GM11168 (cell line): ENCODE results near the gene OSBPL7.

ENCODE experiments used
- in situ Hi-C: fragments of 300-500 bp; cut with MboI; formaldehyde crosslinking; loops from one replicate; pipeline ENCODE4 v1.12.0; 2022; ENCODE audit warnings: low sequenced_read_pairs; ENCODE audit not compliant: unreplicated experiment

Gene OSBPL7

GRCh38 chr17:47830396-47831002 is 8.9 kb upstream of the OSBPL7 start:
- in situ Hi-C loops: no loop called here

- in situ Hi-C loops: no loop called here
These were observed 8.3 kb upstream of the OSBPL7 start for GRCh38 chr17:47829870-47830269.

GRCh38 chr17:47823519-47823918 is 1.9 kb upstream of the OSBPL7 start:
- in situ Hi-C loops: no loop called here

GRCh38 chr17:47822785-47823184 is 1.2 kb upstream of the OSBPL7 start:
- in situ Hi-C loops: no loop called here

- in situ Hi-C loops: no loop called here
These were observed 567 bp downstream of the OSBPL7 start for GRCh38 chr17:47821031-47821423.

GRCh38 chr17:47820033-47820789 is 1.4 kb downstream of the OSBPL7 start:
- in situ Hi-C loops: no loop called here

GRCh38 chr17:47819475-47819874 is 2.1 kb downstream of the OSBPL7 start:
- in situ Hi-C loops: no loop called here

GRCh38 chr17:47818002-47818695 is 3.4 kb downstream of the OSBPL7 start:
- in situ Hi-C loops: no loop called here

GRCh38 chr17:47816947-47817346 is 4.6 kb downstream of the OSBPL7 start:
- in situ Hi-C loops: no loop called here

GRCh38 chr17:47816111-47816735 is 5.4 kb downstream of the OSBPL7 start:
- in situ Hi-C loops: no loop called here

GRCh38 chr17:47815106-47815918 is 6.3 kb downstream of the OSBPL7 start:
- in situ Hi-C loops: no loop called here

GRCh38 chr17:47813512-47814031 is 8.0 kb downstream of the OSBPL7 start:
- in situ Hi-C loops: no loop called here

- in situ Hi-C loops: no loop called here
These were observed 8.5 kb downstream of the OSBPL7 start for GRCh38 chr17:47813077-47813476.

GRCh38 chr17:47812146-47812920 is 9.3 kb downstream of the OSBPL7 start:
- in situ Hi-C loops: no loop called here

- in situ Hi-C loops: no loop called here
These were observed 9.9 kb downstream of the OSBPL7 start for GRCh38 chr17:47811709-47812108.

GRCh38 chr17:47810901-47811635 is 10.5 kb downstream of the OSBPL7 start:
- in situ Hi-C loops: no loop called here

GRCh38 chr17:47810200-47810821 is 11.3 kb downstream of the OSBPL7 start:
- in situ Hi-C loops: no loop called here

GRCh38 chr17:47808830-47809480 is 12.6 kb downstream of the OSBPL7 start:
- in situ Hi-C loops: no loop called here
